ENCODE measurements around the gene KHSRP. TPM values are rescaled to one million over a fixed set of nuclear protein-coding genes. Genes with fewer than 3 reads are reported as not detected.

Gene KHSRP
- total and polyA plus RNA-seq, 5 donors from 2014 or later: 9.1 to 156 (median 11.9) TPM

DNA sequence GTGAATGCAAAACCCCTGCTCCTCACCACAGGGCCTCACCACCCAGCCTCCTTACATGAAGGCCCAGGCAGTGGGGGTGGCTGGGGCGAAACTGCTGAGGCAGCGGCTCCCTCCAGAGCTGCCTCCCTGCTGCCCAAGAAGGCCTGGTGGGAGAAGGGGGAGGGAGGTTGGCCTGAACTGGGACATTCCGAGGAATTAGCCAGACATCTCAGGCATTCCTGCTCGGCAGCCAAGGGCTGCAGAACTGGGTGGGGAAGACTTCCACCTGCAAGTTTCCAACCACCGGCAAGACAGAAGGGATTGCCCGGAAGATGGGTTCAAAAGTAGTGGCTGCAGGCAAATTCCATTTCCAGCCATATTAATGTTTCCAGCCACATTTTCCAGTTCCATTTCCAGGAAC lies 46.6 kb downstream of the KHSRP start:
- H3K4me3 Mint-ChIP-seq: no peak overlapping the region
- H3K9me3 ChIP-seq (ENCODE audit: control insufficient read depth in 2 of 2, low read length in 2 of 2): no peaks in the 10 kb centered on the region
- H3K36me3 ChIP-seq (ENCODE audit: control insufficient read depth, insufficient read depth, low read length): peaks cover 37% of the 10 kb centered on the region
- H3K27me3 ChIP-seq (ENCODE audit: control insufficient read depth, insufficient read depth, low read length): no peaks in the 10 kb centered on the region
- no peaks in the 10 kb centered on the region for H3K27me3 Mint-ChIP-seq
- H3K4me1 Mint-ChIP-seq: peaks cover 0 to 11% (median 3%) of the 10 kb centered on the region in 4 donors
- ATAC-seq (ENCODE audit: low read depth in 2 of 2) (no peak), DNase-seq (no peak)
- H3K27ac ChIP-seq (ENCODE audit: insufficient read depth, low read length, poor library complexity, severe bottlenecking): no peak overlapping the region
- H3K4me3 ChIP-seq (ENCODE audit: low read depth, low read length): no peak overlapping the region
- H3K36me3 Mint-ChIP-seq: peaks cover 19% of the 10 kb centered on the region
- peaks cover 6% of the 10 kb centered on the region for H3K4me1 ChIP-seq (ENCODE audit: control insufficient read depth, insufficient read depth, low read length, poor library complexity, severe bottlenecking)
- H3K9me3 Mint-ChIP-seq: no peaks in the 10 kb centered on the region
- no peak overlapping the region for H3K27ac Mint-ChIP-seq

DNA sequence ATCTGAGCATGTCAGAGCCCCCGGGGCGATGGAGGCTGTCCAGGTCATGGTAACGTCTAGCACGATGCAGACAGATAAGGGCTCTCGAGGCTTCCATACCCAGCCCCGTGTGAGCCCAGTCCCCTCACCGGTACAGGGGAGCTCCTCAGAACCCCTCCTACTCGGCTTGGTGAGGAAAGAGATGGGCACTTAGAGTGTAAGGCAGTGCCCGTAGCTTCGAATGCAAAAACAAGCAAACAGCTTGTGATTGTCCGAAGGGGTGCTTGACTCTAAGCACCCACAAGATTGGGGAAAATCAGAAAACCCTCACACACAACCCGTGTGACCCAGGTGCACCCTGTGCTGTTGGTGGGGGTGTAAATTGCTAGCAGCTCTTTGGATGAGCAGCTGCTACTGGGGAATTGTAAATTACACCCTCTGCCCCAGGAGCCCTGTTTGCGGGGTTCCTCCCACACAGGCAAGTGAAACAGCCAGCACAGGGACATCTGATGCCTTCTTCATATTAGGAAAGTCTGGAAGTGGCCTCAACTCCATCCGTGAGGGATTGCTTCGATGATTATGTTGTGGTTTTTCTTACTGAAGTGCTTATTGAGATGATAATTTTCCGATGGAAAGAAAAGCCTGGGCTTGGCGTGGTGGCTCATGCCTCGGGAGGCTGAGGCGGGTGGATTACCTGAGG lies 48.0 kb downstream of the KHSRP start:
- H3K9me3 ChIP-seq (ENCODE audit: control insufficient read depth in 2 of 2, low read length in 2 of 2): no peaks in the 10 kb centered on the region
- Mint-ChIP-seq H3K27ac (no peak overlapping the region), H3K36me3 (peaks cover 13% of the 10 kb centered on the region)

DNA sequence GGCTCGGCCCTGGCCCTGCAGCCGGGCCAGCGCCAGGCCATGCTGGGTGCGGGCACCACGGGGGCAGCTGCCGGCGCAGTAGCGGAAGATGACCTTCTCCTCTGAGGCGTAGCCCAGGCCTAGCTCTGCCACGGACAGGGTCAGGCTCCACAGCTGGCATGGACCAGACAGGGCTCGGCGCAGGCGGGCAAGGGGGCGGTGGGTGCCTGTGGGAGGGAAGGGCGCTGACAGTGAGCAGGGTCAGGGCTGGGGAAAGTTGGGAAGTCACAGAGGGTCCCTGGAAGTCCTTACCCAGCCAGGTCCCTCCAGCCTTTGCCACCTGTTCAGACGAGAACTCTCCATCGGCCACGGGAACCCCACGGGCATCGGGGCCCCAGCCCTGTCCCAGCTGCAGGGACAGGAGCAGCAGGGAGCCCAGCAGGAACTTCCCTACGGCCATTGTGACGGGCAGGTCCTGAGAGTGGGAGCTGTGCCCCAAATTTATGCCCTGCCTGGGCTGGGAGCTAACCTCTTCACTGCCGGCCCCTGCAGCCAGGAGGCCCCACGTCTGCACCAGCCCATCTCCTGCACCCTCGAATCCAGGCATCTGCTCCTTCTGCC lies 49.1 kb downstream of the KHSRP start, which contains the start of gene PSPN:
Gene PSPN, minus strand, starts transcription at position 523 of the 600 bp plus-strand sequence. Its CDS starts 84 bp downstream, at position 439.
- Mint-ChIP-seq H3K4me1 (peaks cover 4 to 18% (median 9%) of the 10 kb centered on the region in 4 donors), H3K27me3 (no peaks in the 10 kb centered on the region), H3K36me3 (peaks cover 7% of the 10 kb centered on the region), H3K4me3 (peak within 1 kb of the TSS in 1 of 4 donors; percentile 54), H3K27ac (no peak within 1 kb of the TSS), H3K9me3 (no peaks in the 10 kb centered on the region)
- Histone ChIP-seq H3K36me3 (ENCODE audit: control insufficient read depth, insufficient read depth, low read length) (peaks cover 16% of the 10 kb centered on the region), H3K9me3 (ENCODE audit: control insufficient read depth in 2 of 2, low read length in 2 of 2) (no peaks in the 10 kb centered on the region), H3K4me3 (ENCODE audit: low read depth, low read length) (no peak within 1 kb of the TSS), H3K27ac (ENCODE audit: insufficient read depth, low read length, poor library complexity, severe bottlenecking) (peak within 1 kb of the TSS; percentile 33), H3K4me1 (ENCODE audit: control insufficient read depth, insufficient read depth, low read length, poor library complexity, severe bottlenecking) (peaks cover 10% of the 10 kb centered on the region), H3K27me3 (ENCODE audit: control insufficient read depth, insufficient read depth, low read length) (no peaks in the 10 kb centered on the region)
- no peak for ATAC-seq (ENCODE audit: low read depth in 2 of 2)
- no peak for DNase-seq

More for the DNA sequence above, 48.0 kb downstream of the KHSRP start:
- Histone ChIP-seq H3K27ac (ENCODE audit: insufficient read depth, low read length, poor library complexity, severe bottlenecking) (peak overlapping the region; percentile 33), H3K4me3 (ENCODE audit: low read depth, low read length) (no peak overlapping the region), H3K36me3 (ENCODE audit: control insufficient read depth, insufficient read depth, low read length) (peaks cover 27% of the 10 kb centered on the region), H3K4me1 (ENCODE audit: control insufficient read depth, insufficient read depth, low read length, poor library complexity, severe bottlenecking) (peaks cover 10% of the 10 kb centered on the region), H3K27me3 (ENCODE audit: control insufficient read depth, insufficient read depth, low read length) (no peaks in the 10 kb centered on the region)
- Mint-ChIP-seq H3K9me3 (no peaks in the 10 kb centered on the region), H3K4me3 (no peak overlapping the region), H3K27me3 (no peaks in the 10 kb centered on the region), H3K4me1 (peaks cover 4 to 18% (median 9%) of the 10 kb centered on the region in 4 donors)
- ATAC-seq (ENCODE audit: low read depth in 2 of 2) (no peak), DNase-seq (no peak)

DNA sequence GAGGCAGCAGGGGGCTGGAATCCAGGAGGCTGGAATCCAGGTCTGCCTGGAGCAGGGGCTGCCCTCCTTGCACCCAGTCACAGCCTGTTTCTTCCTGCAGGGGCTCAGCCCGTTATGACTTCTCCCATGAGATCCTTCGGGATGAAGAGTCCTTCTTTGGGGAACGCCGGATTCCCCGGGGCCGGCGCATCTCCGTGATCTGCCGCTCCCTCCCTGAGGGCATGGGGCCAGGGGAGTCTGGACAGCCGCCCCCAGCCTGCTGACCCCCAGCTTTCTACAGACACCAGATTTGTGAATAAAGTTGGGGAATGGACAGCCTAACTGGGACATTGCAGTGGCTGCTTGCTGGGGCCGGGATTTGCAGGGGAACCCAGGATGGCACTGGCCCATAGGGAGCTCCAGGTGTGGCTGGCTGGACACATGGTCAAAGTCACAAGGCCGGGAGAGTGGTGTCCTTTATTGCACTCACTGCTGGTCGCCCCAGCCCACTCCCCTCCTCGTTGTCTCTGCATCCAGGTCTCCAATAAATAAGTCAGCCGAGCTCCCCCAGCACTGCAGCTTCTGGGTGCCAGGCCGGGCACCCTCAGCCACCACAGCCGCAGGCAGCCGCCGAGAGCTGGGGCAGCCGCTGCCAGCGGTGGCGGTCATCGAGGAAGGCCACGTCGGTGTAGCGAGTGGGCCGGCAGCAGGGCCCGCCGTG lies 49.8 kb downstream of the KHSRP start:
- Histone ChIP-seq H3K27me3 (ENCODE audit: control insufficient read depth, insufficient read depth, low read length) (no peaks in the 10 kb centered on the region), H3K4me1 (ENCODE audit: control insufficient read depth, insufficient read depth, low read length, poor library complexity, severe bottlenecking) (peaks cover 10% of the 10 kb centered on the region), H3K27ac (ENCODE audit: insufficient read depth, low read length, poor library complexity, severe bottlenecking) (no peak overlapping the region), H3K9me3 (ENCODE audit: control insufficient read depth in 2 of 2, low read length in 2 of 2) (no peaks in the 10 kb centered on the region), H3K36me3 (ENCODE audit: control insufficient read depth, insufficient read depth, low read length) (peaks cover 9% of the 10 kb centered on the region), H3K4me3 (ENCODE audit: low read depth, low read length) (no peak overlapping the region)
- H3K4me1 Mint-ChIP-seq: peaks cover 5 to 19% (median 11%) of the 10 kb centered on the region in 4 donors
- no peak overlapping the region for H3K27ac Mint-ChIP-seq
- no peaks in the 10 kb centered on the region for H3K27me3 Mint-ChIP-seq
- peaks cover 4% of the 10 kb centered on the region for H3K36me3 Mint-ChIP-seq
- ATAC-seq (ENCODE audit: low read depth in 2 of 2) (no peak), DNase-seq (no peak)
- no peak overlapping the region for H3K4me3 Mint-ChIP-seq
- H3K9me3 Mint-ChIP-seq: no peaks in the 10 kb centered on the region

DNA sequence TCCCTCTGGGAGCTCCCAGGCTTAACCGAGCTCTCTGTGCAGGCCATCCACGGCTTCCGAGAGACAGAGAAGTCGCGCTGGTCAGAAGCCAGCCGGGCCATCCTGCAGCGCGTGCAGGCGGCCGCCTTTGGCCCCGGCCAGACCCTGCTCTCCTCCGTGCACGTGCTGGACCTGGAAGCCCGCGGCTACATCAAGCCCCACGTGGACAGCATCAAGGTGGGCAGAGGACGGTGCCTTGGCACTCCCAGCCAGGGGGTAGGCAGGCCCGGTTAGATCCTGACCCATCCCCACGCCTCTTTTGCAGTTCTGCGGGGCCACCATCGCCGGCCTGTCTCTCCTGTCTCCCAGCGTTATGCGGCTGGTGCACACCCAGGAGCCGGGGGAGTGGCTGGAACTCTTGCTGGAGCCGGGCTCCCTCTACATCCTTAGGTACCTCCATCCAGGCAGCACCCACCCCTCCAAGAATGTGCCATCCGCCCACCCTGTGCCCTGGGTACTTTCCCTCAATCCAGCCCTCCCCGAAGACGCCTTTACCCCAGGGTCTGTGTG lies 50.4 kb downstream of the KHSRP start:
- H3K4me3 Mint-ChIP-seq: peak overlapping the region in 1 of 4 donors; percentile 96

DNA sequence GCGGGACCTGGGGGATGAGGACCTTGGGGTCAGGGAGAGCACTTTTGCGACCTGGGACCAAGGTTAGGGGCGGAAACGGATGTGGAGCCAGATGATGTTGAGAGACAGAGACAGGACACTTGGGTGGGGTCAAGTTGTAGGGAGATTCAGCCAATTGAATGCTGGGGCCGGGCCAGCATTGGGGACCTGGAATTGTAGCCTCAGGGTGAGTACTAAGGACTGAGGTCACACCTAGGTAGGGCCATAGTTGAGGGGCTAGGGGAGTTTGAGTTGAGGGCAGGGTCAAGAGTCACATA lies 50.9 kb downstream of the KHSRP start:
- no peaks in the 10 kb centered on the region for H3K9me3 Mint-ChIP-seq
- H3K36me3 Mint-ChIP-seq: peaks cover 10% of the 10 kb centered on the region
- no peaks in the 10 kb centered on the region for H3K9me3 ChIP-seq (ENCODE audit: control insufficient read depth in 2 of 2, low read length in 2 of 2)
- peaks cover 5 to 25% (median 12%) of the 10 kb centered on the region in 4 donors for H3K4me1 Mint-ChIP-seq
- peaks cover 2% of the 10 kb centered on the region for H3K36me3 ChIP-seq (ENCODE audit: control insufficient read depth, insufficient read depth, low read length)
- H3K27me3 ChIP-seq (ENCODE audit: control insufficient read depth, insufficient read depth, low read length): no peaks in the 10 kb centered on the region
- H3K4me3 ChIP-seq (ENCODE audit: low read depth, low read length): no peak overlapping the region
- H3K4me3 Mint-ChIP-seq: peak overlapping the region; percentile 90 to 96 (median 94)
- DNase-seq: peak in 1 of 3 donors; percentile 10
- H3K27ac ChIP-seq (ENCODE audit: insufficient read depth, low read length, poor library complexity, severe bottlenecking): peak overlapping the region; percentile 97
- H3K4me1 ChIP-seq (ENCODE audit: control insufficient read depth, insufficient read depth, low read length, poor library complexity, severe bottlenecking): peaks cover 10% of the 10 kb centered on the region
- H3K27ac Mint-ChIP-seq: peak overlapping the region; percentile 69 to 93 (median 89)
- H3K27me3 Mint-ChIP-seq: no peaks in the 10 kb centered on the region
- ATAC-seq (ENCODE audit: low read depth in 2 of 2): no peak

More for the DNA sequence above, 50.4 kb downstream of the KHSRP start:
- peaks cover 7% of the 10 kb centered on the region for H3K36me3 Mint-ChIP-seq
- DNase-seq (no peak), ATAC-seq (ENCODE audit: low read depth in 2 of 2) (no peak)
- no peaks in the 10 kb centered on the region for H3K27me3 Mint-ChIP-seq
- no peak overlapping the region for H3K27ac Mint-ChIP-seq
- Histone ChIP-seq H3K4me1 (ENCODE audit: control insufficient read depth, insufficient read depth, low read length, poor library complexity, severe bottlenecking) (peaks cover 10% of the 10 kb centered on the region), H3K4me3 (ENCODE audit: low read depth, low read length) (no peak overlapping the region), H3K36me3 (ENCODE audit: control insufficient read depth, insufficient read depth, low read length) (peaks cover 4% of the 10 kb centered on the region), H3K9me3 (ENCODE audit: control insufficient read depth in 2 of 2, low read length in 2 of 2) (no peaks in the 10 kb centered on the region), H3K27me3 (ENCODE audit: control insufficient read depth, insufficient read depth, low read length) (no peaks in the 10 kb centered on the region), H3K27ac (ENCODE audit: insufficient read depth, low read length, poor library complexity, severe bottlenecking) (peak overlapping the region; percentile 97)
- no peaks in the 10 kb centered on the region for H3K9me3 Mint-ChIP-seq
- peaks cover 5 to 25% (median 12%) of the 10 kb centered on the region in 4 donors for H3K4me1 Mint-ChIP-seq

DNA sequence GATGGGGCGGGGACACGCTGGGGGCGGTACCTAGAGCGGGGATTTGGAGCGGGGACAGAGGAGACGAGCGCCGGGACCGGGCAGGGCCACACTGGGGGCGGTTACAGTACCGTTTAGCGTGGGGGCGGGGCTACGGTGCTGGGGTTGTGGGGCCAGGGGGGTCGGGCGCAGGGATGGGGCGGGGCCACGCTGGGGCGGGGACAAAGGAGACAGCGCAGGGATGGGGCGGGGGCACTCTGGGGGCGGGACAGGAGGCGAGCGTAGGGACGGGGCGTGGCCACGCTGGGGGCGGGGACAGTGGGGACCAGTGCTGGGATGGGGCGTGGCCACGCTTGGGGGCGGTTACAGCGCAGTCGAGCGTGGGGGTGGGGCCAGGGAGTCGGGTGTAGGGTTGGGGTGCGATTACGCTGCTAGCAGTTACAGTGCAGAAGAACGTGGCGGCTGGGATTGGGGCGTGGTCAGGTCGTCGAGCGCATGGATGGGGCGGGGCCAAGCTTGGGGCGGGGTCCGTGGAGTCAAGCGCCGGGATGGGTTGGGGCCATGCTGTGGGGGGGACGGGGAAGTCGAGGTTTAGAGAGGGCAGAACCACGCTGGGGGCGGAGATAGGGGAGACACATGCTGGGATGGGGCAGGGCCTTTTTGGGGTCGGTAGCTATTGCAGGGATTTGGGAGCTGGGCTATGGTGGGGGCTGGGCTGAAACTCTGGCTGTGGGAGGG lies 51.4 kb downstream of the KHSRP start:
- Mint-ChIP-seq H3K9me3 (no peaks in the 10 kb centered on the region), H3K27me3 (no peaks in the 10 kb centered on the region), H3K27ac (peak overlapping the region; percentile 89 to 94 (median 93)), H3K4me3 (peak overlapping the region; percentile 90 to 96 (median 94)), H3K4me1 (peaks cover 5 to 25% (median 12%) of the 10 kb centered on the region in 4 donors), H3K36me3 (peaks cover 11% of the 10 kb centered on the region)
- Histone ChIP-seq H3K9me3 (ENCODE audit: control insufficient read depth in 2 of 2, low read length in 2 of 2) (no peaks in the 10 kb centered on the region), H3K4me1 (ENCODE audit: control insufficient read depth, insufficient read depth, low read length, poor library complexity, severe bottlenecking) (peaks cover 10% of the 10 kb centered on the region), H3K4me3 (ENCODE audit: low read depth, low read length) (no peak overlapping the region), H3K36me3 (ENCODE audit: control insufficient read depth, insufficient read depth, low read length) (peaks cover 7% of the 10 kb centered on the region), H3K27me3 (ENCODE audit: control insufficient read depth, insufficient read depth, low read length) (no peaks in the 10 kb centered on the region), H3K27ac (ENCODE audit: insufficient read depth, low read length, poor library complexity, severe bottlenecking) (peak overlapping the region; percentile 97)
- ATAC-seq (ENCODE audit: low read depth in 2 of 2) (peak; percentile 66 to 67), DNase-seq (peak; percentile 96 to 98 (median 96))
